ENCODE measurements around the gene CFAP65.
A peak's percentile ranks its signal among the peaks of the same experiment; 100 is the strongest.

CFAP65 gene

DNA sequence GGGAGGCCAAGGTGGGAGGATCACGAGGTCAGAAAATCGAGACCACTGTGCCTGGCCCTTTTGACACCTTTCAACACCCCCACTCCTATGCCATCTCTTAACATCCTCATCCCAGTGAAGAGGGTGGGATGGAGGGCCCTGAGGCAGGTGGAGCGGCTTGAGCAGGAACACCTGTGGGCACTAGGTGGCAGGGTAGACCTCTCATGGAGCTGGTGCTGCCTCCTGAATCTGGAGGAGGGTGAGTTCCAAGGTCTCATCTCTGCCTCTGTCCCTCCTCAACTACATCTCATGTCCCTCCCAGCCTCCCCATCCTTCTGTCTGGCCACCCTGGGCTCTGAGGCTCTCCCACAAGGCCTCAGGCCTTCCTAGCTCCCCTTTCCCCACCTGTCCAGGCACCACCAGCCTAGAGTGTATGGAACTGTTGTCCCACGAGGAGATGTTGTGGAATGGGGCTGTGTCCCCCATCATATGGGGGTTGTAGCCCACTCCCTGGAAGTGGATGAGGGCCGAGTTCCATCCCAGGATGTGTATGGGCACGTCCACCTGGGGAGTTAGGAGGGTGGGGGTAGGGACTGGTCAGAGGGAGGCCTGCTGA lies 31.1 kb downstream of the CFAP65 start:
- DNase-seq: no peak

DNA sequence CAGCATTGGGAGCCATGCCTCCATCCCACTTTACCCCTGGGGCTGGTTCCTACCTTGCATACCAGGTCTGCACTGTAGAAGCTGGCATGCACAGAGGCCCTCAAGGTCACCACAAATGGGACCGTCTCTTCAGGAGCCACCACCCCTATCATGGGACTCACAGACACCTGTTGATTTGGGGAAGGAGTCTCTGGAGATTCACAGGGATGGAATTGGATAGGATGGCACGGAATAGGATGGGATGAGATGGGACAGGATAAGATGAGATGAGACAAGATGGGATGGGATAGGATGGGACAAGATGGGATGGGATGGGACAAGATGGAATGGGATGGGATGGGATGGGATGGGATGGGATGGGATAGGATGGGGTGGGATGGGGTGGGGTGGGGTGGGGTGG lies 32.0 kb downstream of the CFAP65 start:
- DNase-seq: no peak

DNA sequence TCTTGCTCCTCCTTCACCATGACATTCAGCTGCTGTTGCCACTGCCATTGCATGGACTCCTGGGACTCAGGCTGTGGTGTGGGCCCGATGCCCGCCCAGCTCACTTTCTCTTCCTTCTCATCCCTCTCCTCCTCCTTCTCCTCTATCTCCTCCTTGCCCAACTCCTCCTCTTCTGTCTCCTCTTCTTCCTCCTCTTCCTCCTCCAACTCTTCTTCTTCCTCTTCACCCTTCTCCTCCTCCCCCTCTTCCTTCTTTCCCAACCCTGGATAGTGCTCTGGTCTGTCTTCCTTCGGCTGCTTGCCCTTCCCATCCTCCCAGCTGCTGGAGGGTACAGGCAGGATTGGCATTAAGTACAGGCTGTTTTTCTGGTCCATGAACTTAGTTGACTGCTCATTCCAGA lies 37.3 kb downstream of the CFAP65 start:
- DNase-seq: no peak

GRCh38 chr2:219003267-219003634 lies 38.1 kb downstream of the CFAP65 start:
- DNase-seq: no peak

DNA sequence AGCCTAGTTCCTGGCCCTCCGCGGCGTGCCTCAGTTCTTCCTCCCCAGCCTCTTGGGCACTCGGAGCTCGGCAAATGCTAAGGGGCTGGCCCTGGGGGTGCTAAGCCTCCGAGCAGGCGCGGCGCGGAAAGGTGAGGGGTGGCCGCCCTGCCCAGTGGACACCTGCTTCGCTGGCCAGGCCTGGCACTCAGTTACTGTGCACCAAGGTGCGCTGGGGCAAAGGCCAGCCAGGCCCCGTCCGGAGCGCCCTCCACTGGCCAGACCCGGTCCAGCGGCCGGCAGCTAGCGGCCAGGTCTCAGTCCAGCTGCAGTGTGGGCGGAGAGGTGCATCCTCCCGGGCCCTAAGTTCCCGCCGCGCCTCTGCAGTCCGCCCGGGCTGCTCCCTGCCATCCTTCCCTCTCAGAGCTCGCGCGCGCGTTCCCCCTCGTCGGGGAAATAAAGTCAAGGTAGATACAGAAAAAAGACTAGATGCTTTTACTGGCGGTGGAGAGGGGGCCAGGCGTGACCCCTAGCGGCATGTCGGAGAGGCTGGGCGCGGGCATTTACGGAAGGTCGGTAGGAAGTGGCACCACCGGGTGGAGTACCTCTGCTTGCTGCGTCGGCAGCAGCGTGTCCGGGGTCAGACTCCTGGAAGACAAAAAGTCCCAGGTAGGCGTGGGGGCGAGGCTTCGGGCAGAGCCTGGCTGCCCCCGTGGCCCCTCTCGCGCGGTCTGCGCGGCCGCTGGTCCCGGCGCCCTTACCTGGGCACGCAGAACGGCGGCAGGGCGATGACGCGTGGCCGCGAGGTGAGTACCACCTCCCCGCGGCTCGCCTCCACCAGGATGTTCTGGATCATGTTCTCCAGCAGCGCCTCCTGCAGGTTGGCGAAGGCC lies 38.7 kb downstream of the CFAP65 start:
- peak; percentile 16 for DNase-seq

DNA sequence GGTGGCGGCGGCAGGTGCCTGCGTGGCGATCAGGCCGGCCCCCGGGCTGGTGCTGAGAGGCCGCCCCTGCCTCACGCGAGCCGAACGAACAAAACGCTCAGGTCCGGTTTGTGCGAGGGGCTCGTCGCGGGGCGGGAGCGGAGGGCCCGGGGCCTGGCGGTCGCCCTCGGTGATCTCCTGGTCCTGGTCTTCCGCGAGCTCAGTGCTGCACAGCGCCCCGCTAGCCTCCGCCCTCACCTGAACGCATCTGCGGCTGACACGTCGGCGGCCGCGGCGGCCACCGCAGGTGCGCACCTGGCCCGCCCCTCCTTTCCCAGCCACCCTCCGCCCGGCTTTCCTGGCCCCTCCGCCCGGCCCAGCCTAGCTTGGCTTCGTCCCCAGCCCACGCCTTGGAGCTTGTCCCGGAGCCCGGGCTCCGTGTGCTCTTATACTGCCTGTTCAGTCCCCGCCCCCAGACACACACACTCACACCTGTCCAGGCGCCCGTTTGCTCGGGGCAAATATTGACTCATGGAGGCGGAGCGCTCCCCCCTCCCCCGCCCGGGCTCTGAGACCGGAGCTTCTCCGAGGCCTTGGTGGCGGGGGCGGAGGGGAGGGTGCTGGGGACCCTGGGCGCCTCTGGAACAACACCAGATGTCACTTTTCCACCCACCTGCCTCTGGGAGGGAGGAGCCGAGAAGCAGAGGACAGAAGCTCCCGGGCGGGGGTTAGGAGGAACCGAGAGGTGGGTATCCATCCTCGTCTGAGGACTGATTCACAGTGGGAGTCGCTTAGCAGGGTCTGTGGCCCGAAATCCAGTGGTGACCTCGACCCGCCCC lies 39.5 kb downstream of the CFAP65 start:
- DNase-seq: no peak

GRCh38 chr2:219001100-219001576 lies 40.2 kb downstream of the CFAP65 start:
- no peak for DNase-seq

DNA sequence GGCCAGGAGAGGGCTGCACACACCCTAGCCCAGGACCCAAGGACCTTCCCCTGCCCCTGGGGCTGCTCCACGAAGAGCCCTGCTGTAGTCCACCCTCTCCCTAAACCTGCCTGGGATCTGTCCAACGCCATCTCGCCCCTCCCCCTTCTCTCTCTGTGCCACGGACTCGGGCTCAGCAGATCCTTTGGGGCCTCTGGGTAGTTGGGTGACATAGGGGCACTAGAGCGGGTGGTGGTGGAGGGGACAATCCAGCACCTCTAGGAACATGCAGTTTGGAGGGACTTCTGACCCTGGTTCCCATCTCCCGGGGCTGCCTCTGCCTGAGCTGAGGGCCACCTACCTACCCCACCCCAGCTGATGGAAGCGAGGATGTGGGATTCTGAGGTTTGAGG lies 40.8 kb downstream of the CFAP65 start:
- DNase-seq: no peak

DNA sequence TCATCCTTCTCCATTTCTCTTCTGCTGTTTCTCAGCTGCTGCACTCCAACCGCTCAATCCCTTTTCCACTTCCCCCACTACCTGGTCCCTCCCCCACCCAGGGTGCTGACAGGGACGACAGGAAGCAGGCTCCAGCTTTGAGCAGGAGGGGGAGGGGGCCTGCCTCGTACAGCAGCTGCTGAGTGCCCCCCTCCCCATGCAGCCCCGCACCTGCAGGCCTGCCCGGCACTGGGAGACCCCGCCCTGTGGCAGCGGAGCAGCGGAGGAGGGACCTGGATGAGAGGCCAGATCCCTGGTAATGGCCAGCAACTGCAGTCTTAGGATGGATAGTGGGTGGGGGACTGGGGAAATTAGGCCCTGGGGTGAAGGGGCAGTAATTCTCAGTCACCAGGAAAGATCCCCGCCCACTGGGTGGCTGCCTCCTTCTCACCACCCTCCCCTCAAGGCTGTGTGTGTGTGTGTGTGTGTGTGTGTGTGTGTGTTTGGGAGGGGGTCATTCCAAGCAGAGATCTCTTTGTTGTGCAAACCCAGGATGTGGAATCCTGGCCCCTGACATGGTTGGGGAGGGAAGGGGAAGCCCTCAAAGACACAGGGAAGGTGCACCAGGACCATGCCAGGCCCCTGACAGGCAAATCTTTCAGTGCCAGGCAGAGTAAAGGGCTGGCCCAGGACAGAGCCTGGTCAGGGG lies 41.3 kb downstream of the CFAP65 start:
- no peak for DNase-seq

DNA sequence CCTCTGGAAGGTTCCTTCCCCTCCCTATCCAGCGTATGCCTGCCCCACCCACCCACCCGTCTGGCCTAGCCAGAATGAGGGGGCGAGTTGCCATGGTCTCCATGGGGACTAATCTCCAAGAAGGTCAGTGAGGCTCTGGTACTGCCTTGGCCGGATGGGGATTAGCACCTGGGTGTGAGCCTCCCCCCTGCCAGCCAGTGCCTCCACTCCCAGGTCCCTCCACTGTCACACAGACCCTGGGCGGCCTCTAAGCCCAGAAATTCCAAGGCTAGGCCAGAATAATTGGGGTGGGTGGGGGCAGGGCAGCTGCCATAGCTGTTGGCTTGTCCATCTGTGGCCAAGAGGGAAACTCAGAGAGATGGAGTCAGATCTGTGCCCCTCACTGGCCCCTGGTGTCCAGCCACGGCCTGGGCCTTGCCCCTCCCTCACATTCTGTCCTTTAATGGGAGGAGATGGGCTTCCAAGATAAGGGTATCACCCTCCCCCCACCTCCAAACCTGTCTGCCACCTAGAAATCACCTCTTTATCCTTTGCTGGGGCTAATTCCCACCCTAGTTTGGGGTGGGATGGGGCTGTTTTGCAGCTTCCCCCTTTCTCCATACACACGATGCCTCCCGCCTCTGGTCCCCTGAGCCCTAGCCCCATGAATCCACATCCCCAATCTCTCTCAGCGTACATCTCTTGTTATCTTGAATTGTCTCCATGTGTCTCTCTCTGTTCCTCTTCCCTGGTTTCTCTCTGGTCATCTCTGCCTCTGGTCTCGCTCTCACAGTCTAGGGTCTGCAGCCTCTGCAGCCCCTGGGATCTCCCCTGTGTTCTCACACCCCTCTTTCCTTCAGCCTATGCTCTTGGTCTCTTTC lies 42.1 kb downstream of the CFAP65 start:
- DNase-seq: no peak

- no peak for DNase-seq
These were observed 42.8 kb downstream of the CFAP65 start for GRCh38 chr2:218998414-218999002.

DNA sequence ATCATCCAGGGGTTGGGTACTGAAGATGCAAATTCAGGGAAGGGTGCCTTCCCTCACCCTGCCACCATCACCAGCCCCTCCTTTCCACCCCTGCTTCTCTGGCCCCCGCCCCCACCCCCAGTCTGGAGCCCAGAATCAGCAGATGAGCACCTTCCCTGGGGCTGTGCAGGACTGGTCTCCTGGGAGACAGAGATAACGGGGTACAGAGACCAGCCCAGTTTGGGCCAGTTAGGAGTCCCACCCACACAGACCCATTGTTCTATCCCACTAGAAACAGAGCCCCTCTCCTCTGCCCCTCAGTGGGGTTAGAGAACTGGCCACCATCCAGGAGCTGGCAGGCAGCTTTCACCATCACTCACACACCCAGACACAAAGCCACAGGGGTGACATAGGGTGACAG lies 43.6 kb downstream of the CFAP65 start:
- DNase-seq: no peak

DNA sequence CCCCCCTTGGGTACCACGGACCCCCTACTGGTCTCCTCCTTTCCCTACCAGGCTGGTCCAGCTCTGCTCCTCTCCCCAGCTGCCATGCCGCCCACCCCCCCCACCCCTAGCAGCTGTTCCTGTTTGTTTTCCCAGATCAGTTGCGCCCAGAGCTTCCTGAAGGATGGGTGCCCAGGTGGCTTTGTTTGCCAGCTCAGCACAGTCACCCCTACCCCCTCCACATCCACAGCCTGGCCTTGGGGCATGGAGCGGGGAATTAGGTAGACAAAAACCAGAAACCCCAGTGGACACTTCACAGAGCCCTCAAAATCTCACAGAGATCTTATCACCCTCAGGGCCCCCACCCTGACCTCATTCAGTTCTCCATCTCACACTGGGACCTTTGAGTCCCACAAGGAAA lies 44.4 kb downstream of the CFAP65 start:
- DNase-seq: no peak

- DNase-seq: peak; percentile 70
These were observed 45.2 kb downstream of the CFAP65 start for GRCh38 chr2:218995972-218996711.

GRCh38 chr2:218995561-218995960 lies 45.8 kb downstream of the CFAP65 start:
- no peak for DNase-seq

DNA sequence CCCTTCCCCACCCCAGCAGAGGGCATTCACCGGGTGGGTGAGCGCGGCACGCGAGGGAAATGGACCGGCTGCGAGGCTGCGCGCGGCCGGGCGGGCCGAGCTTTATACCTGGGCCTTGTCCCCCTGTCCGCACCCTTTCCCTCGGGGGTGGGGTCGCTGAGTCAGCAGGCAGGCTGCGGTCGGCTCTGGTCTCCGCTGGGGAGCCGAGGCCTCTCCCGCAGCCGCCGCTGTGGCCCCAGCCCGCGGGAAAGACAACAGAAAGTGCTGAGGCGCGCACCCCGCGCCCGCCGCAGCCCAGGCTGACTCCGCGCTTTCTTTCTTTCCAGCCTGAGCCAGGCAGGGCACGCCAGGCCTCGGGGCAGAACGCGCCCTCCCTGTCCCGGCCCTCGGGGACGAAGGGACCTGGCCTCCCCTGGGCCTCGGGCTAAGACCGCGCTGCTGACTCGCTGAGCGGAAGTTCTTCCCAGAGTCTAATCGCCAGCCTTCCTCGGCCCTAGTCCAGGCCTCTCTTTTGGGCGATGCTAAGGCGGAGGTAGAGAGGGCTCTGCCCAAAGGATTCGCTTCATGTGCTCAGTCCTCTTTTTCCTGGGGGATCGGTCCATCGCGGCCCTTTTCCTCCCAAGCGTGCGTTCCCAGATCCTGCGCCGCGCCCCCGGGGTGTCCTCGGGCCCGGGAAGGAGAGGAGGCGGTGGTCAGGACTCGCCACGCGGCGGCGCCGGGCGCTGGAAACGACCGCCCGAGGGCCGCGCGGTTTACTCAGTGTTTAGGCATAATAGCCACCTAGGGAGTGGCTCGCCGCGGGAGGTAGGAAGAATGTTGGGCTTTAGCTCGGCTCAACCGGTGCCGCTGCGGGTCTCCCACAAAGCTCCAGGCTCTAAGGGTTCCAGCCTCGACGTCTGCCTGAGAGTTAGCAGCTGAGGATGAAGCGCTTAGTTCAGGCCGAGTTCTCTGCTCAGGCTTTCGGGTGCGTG lies 47.7 kb downstream of the CFAP65 start, which contains the start of gene CRYBA2:
CRYBA2 (minus strand) TSS at position 78 of the 971 bp plus-strand sequence. CDS start 246 bp downstream, outside the sequence.
- peak; percentile 16 for DNase-seq

GRCh38 chr2:218992703-218993344 lies 48.5 kb downstream of the CFAP65 start:
- no peak for DNase-seq

DNA sequence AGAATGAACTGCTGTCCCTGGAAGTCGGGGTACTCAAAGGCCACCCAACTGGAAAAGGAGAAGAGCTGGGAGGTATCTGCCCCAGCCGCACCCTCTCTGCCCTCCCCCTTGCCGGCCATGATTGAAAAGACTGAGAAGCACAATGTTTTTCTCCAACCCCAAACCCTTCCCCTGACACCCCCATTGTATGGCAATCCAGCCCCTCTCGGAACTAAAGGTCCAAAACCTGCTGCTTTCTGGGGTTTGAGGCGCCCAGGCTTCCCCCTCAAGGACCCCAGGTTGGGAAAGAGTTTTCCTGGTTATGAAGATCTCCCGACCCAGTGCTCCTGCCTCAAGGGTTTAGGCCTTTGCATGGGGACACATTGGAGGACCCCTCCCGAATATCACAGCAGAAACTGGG lies 49.1 kb downstream of the CFAP65 start:
- DNase-seq: no peak

GRCh38 chr2:218991674-218992168 lies 49.6 kb downstream of the CFAP65 start:
- DNase-seq: peak; percentile 24

All from fibroblast of skin of right biceps (primary cell).